Ishikawa (cell line): Measurements from ENCODE around the gene ZNF32.

Source experiments
- CEBPB ChIP-seq: IDR thresholded peaks from 2 replicates; pipeline ENCODE4 v1.6.1; 2012
- CREB1 ChIP-seq: IDR thresholded peaks from 2 replicates; pipeline ENCODE4 v1.6.1; 2012; ENCODE audit warnings: low read depth
- EGR1 ChIP-seq: IDR thresholded peaks from 2 replicates; pipeline ENCODE4 v1.6.1; 2012
- EP300 ChIP-seq: IDR thresholded peaks from 2 replicates; pipeline ENCODE4 v1.6.1; 2012; ENCODE audit warnings: borderline replicate concordance
- FOXM1 ChIP-seq: IDR thresholded peaks from 2 replicates; pipeline ENCODE4 v1.6.1; 2012; ENCODE audit warnings: low read depth, borderline replicate concordance
- MAX ChIP-seq: IDR thresholded peaks from 2 replicates; pipeline ENCODE4 v1.6.1; 2012
- NFIC ChIP-seq: IDR thresholded peaks from 2 replicates; pipeline ENCODE4 v1.6.1; 2012
- RAD21 ChIP-seq: IDR thresholded peaks from 2 replicates; pipeline ENCODE4 v1.6.1; 2012; ENCODE audit warnings: low read depth
- TAF1 ChIP-seq: IDR thresholded peaks from 2 replicates; pipeline ENCODE4 v1.6.1; 2012; ENCODE audit warnings: low read depth, mild to moderate bottlenecking
- TCF12 ChIP-seq: IDR thresholded peaks from 2 replicates; pipeline ENCODE4 v1.6.1; 2012; ENCODE audit warnings: low read depth
- TEAD4 ChIP-seq: IDR thresholded peaks from 2 replicates; pipeline ENCODE4 v1.6.1; 2012
- YY1 ChIP-seq: IDR thresholded peaks from 2 replicates; pipeline ENCODE4 v1.6.1; 2012; ENCODE audit warnings: low read depth
- ZBTB7A ChIP-seq: IDR thresholded peaks from 2 replicates; pipeline ENCODE4 v1.6.1; 2012; ENCODE audit warnings: low read depth
- TF ChIP-seq, protein P1 (sequence below): IDR thresholded peaks from 2 replicates; pipeline ENCODE4 v1.6.1; 2012; ENCODE audit warnings: low read depth, mild to moderate bottlenecking
- TF ChIP-seq, protein P2 (sequence below): IDR thresholded peaks from 2 replicates; pipeline ENCODE4 v1.6.1; 2012

The ZNF32 gene

GRCh38 chr10:43594944-43595589 is 53.6 kb downstream of the ZNF32 start:
- no peak for TF ChIP-seq MAX
- TF ChIP-seq, protein P1, sequence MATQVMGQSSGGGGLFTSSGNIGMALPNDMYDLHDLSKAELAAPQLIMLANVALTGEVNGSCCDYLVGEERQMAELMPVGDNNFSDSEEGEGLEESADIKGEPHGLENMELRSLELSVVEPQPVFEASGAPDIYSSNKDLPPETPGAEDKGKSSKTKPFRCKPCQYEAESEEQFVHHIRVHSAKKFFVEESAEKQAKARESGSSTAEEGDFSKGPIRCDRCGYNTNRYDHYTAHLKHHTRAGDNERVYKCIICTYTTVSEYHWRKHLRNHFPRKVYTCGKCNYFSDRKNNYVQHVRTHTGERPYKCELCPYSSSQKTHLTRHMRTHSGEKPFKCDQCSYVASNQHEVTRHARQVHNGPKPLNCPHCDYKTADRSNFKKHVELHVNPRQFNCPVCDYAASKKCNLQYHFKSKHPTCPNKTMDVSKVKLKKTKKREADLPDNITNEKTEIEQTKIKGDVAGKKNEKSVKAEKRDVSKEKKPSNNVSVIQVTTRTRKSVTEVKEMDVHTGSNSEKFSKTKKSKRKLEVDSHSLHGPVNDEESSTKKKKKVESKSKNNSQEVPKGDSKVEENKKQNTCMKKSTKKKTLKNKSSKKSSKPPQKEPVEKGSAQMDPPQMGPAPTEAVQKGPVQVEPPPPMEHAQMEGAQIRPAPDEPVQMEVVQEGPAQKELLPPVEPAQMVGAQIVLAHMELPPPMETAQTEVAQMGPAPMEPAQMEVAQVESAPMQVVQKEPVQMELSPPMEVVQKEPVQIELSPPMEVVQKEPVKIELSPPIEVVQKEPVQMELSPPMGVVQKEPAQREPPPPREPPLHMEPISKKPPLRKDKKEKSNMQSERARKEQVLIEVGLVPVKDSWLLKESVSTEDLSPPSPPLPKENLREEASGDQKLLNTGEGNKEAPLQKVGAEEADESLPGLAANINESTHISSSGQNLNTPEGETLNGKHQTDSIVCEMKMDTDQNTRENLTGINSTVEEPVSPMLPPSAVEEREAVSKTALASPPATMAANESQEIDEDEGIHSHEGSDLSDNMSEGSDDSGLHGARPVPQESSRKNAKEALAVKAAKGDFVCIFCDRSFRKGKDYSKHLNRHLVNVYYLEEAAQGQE: no peak
- TF ChIP-seq, protein P2, sequence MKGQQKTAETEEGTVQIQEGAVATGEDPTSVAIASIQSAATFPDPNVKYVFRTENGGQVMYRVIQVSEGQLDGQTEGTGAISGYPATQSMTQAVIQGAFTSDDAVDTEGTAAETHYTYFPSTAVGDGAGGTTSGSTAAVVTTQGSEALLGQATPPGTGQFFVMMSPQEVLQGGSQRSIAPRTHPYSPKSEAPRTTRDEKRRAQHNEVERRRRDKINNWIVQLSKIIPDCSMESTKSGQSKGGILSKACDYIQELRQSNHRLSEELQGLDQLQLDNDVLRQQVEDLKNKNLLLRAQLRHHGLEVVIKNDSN: no peak
- TF ChIP-seq YY1: no peak
- TF ChIP-seq TEAD4: no peak
- no peak for TF ChIP-seq EGR1
- TF ChIP-seq ZBTB7A: no peak
- no peak for TF ChIP-seq NFIC
- no peak for TF ChIP-seq CREB1
- no peak for TF ChIP-seq TAF1
- TF ChIP-seq RAD21: no peak
- TF ChIP-seq FOXM1: no peak
- no peak for TF ChIP-seq TCF12
- no peak for TF ChIP-seq EP300
- TF ChIP-seq CEBPB: no peak
